GM19324 (cell line): ENCODE results near the gene ABHD14A.

ENCODE experiments used
- ATAC-seq: cut with Tn5 transposase; IDR thresholded peaks from one replicate; pipeline ENCODE4 v1.9.1; 2021; ENCODE audit warnings: mild to moderate bottlenecking, moderate library complexity; ENCODE audit not compliant: unreplicated experiment, low FRiP score

ABHD14A gene

GRCh38 chr3:51940648-51941462, 34.0 kb upstream of the ABHD14A start:
- ATAC-seq: no peak

GRCh38 chr3:51941463-51941797, 33.4 kb upstream of the ABHD14A start:
- no peak for ATAC-seq

GRCh38 chr3:51941798-51942602, 32.9 kb upstream of the ABHD14A start, which contains the start of the genes PARP3 and RRP9:
Gene PARP3, plus strand, starts transcription at chr3:51942363. Its CDS starts 993 bp downstream, at chr3:51943356.
Gene RRP9, minus strand, starts transcription at chr3:51941904. Its CDS starts 37 bp downstream, at chr3:51941867.
- ATAC-seq: peak; percentile 88

GRCh38 chr3:51942603-51943450, 32.0 kb upstream of the ABHD14A start:
- peak; percentile 21 for ATAC-seq

- no peak for ATAC-seq
Measured at GRCh38 chr3:51943451-51944391, 31.1 kb upstream of the ABHD14A start.

GRCh38 chr3:51944451-51945021, 30.3 kb upstream of the ABHD14A start:
- ATAC-seq: no peak

- ATAC-seq: no peak
Measured at GRCh38 chr3:51945031-51945840, 29.6 kb upstream of the ABHD14A start.

GRCh38 chr3:51945926-51946705, 28.7 kb upstream of the ABHD14A start:
- ATAC-seq: no peak

- ATAC-seq: no peak
Measured at GRCh38 chr3:51946796-51947195, 28.1 kb upstream of the ABHD14A start.

- ATAC-seq: no peak
Measured at GRCh38 chr3:51947215-51947900, 27.5 kb upstream of the ABHD14A start.

GRCh38 chr3:51948016-51948580, 26.8 kb upstream of the ABHD14A start:
- no peak for ATAC-seq

- ATAC-seq: no peak
Measured at GRCh38 chr3:51949121-51949520, 25.7 kb upstream of the ABHD14A start.

- ATAC-seq: no peak
Measured at GRCh38 chr3:51950899-51951298, 24.0 kb upstream of the ABHD14A start.

- ATAC-seq: no peak
Measured at GRCh38 chr3:51953445-51953844, 21.4 kb upstream of the ABHD14A start.

GRCh38 chr3:51954105-51954504, 20.8 kb upstream of the ABHD14A start:
- ATAC-seq: no peak

GRCh38 chr3:51954713-51955112, 20.2 kb upstream of the ABHD14A start:
- ATAC-seq: no peak
